GM19099 (cell line): ENCODE data around the gene RPS6KA2.

Experiments used
- POLR2A ChIP-seq: IDR thresholded peaks from 3 replicates; pipeline ENCODE4 v1.6.1; 2011; ENCODE audit warnings: low read depth; ENCODE audit not compliant: insufficient read length; ENCODE audit errors: extremely low read depth

Gene RPS6KA2

DNA sequence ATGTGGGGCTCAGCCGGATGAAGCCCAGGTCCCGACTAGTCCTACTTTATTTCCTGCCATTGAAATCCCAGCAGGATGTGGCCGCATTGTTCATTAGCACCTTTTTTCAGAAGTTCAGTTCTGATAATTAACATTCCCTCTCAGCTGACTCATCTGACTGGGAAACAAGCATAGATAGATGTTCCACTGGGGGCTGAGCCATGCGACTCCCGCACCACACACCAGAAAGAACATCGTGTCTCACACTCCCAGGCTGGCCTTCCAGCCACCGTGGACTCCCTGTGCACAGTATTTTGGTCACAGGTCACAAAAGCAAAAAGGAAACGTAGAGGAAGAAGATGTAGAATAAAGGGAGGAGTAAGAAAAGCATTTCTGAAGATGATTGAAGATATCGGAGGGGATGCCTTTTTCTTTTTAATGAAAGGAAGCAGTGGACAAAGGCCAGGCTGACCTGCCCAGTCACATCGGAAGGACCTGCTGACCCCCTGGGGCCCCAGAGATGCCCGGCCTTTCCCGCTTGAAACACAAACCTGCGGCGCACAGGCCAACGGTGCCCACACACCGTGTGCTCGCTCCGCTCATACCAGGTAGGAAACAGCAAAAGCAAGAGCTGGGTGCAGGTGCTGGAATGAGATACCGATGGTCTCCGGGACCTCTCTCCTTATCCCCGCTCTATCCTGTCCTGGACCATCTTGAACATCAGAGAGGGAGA, 11.8 kb downstream of the RPS6KA2 start:
- no peak for TF ChIP-seq POLR2A

DNA sequence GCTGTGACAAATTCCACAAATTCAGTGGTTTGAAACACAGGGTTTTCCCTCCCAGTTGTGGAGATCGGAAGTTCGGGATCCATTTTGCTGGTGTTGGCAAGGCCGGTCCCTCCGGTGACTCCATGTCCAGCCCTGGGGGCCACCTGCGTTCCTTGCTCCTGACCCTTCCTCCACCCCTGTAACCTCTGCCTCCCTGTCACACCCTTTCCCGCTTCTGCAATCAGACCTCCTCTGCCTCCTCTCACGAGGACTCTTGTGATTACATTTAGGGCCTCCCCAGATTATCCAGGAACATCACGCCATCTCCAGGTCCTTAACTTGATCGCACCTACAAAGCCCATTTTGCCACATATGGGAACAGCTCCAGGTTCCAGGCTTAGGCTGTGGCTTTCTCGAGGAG, 12.5 kb downstream of the RPS6KA2 start:
- no peak for TF ChIP-seq POLR2A

- TF ChIP-seq POLR2A, result no peak
Observed at GRCh38 chr6:166614171-166614583, 12.9 kb downstream of the RPS6KA2 start.

DNA sequence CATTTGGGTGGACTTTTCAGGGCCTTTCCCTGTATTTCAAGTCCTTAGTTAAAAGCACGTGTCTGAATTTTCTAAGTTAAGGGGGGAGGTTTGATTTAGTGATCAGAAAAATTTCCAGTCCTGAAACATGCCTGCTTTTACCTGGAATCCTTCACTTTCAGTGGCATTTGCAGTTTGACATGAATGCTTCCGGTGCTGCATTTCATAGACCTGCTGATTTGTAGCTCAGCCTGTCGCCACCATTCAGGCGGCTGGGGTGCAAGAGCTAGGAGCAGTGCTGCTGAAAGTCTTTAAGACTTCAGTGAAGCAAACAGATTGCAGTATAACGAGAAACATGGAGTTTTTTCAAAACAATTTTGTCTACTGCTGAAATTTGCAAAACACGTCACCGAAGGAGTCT, 14.0 kb downstream of the RPS6KA2 start:
- TF ChIP-seq POLR2A, result no peak

GRCh38 chr6:166612471-166612881, 14.6 kb downstream of the RPS6KA2 start:
- no peak for TF ChIP-seq POLR2A

GRCh38 chr6:166611631-166612030, 15.4 kb downstream of the RPS6KA2 start:
- no peak for TF ChIP-seq POLR2A

DNA sequence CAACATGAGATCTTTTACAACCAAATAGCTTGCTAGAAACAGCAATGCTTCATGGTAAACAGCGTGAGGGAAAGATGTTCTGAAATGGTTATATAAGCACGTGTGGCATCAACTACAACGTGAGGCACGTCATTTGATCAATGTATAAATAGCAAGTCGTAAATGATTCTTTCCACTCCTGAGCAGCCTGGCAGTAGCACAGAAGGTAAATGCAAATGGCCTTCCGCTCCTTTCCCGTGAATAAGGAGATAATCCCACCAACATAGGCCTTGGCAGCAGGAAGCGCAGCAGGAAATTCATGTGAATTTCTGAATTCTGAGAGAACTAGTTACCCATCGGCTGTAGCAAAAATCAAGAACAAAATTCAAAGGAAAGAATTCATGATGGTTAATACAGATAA, 17.0 kb downstream of the RPS6KA2 start:
- TF ChIP-seq POLR2A, result no peak

GRCh38 chr6:166608774-166609173, 18.3 kb downstream of the RPS6KA2 start:
- TF ChIP-seq POLR2A, result no peak

- TF ChIP-seq POLR2A, result no peak
Observed at GRCh38 chr6:166605752-166606151, 21.3 kb downstream of the RPS6KA2 start.

- TF ChIP-seq POLR2A, result no peak
Observed at GRCh38 chr6:166604911-166605310, 22.1 kb downstream of the RPS6KA2 start.

- no peak for TF ChIP-seq POLR2A
Observed at GRCh38 chr6:166604328-166604727, 22.7 kb downstream of the RPS6KA2 start.

DNA sequence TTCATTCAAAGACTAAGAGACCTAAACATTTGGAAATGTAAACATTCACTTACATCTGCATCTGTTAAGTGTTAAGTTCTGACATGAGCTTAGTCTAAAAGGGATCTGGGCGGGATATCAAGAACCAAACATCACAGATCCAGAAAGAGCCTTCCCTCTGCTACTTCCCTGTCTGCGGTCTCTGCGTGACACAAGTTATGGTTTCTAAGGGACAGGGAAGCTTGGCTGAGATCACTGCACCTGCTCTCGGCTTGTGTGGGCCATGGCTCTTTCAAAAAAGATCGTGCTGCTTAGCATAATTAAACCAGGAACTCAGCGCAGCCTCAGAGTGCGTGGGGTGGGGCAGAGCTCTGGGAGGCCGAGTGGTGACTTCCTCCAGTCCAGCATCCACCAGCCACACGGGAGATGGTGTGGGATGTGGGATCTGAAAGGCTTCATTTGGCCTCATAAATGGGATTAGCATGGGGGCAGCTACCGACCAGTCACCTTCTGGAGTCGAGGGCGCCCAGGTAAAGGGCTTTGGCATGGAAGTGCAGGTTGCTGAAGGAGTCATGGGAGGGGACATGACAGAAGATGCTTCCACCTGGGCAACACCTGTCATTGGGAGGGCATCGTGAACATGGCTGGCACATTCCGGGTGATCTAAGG, 23.9 kb downstream of the RPS6KA2 start:
- no peak for TF ChIP-seq POLR2A

DNA sequence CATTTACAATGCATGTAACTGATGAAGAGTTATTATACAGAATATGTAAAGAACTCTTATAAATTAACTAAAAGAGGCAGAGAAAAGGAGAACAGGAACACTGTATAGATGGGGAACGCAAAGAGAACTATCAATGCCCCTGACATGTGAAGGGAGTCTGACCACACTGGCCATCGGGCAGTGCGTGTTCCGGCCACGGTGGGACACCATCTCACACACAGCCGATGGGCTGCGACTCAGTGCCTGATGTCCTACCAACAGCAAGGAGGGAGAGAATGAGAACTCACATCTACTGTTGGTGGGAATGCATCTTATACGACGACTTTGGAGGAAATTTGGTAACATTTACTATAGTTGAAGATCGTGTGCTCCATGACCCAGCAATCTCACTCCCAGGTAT, 25.1 kb downstream of the RPS6KA2 start:
- no peak for TF ChIP-seq POLR2A

GRCh38 chr6:166600931-166601330, 26.1 kb downstream of the RPS6KA2 start:
- no peak for TF ChIP-seq POLR2A

- no peak for TF ChIP-seq POLR2A
Observed at GRCh38 chr6:166599205-166599604, 27.8 kb downstream of the RPS6KA2 start.

DNA sequence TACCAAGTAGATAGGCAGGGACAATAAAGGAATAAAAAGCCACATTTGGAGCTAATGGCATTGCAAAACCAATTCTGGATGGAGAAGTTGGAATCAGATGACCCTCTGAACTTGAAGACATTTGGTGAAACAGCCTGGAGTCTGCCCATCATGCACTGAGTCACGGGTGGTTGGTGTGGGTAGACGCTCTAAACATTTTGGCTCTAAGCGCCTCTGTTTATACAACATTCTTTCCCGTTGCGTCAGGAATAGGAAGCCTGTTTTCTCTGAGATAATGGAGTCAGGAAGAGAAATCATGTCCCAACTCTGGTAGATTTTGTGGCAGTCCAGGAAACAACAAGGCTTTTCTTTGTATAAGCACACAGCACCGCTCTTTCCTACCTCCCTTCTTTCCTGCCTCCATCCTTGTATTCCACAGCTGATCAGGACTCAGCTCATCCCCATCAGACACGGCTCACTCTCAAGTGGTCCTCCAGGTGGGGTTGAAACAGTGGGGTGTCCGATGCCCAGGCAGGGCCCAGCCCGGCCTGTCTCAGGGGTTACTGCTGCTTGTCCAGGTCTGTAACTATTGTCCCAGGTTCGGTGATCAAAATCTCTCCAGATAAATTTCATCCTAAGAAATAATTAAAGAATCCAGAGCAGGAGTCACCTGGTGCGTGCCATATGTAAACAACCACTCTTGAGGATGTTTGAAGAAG, 28.5 kb downstream of the RPS6KA2 start:
- TF ChIP-seq POLR2A, result no peak
